Keratinocyte (primary cell): ENCODE measurements around the gene SYF2.

Experiments
- EZH2 ChIP-seq: IDR thresholded peaks from one replicate; pipeline ENCODE4 v1.6.1; 2012; ENCODE audit warnings: inconsistent platforms, mild to moderate bottlenecking, low read length, moderate library complexity
- TF ChIP-seq, protein P1 (sequence below), 3 experiments: IDR thresholded peaks in 1 of 3; conservative IDR thresholded peaks in 1 of 3; optimal IDR thresholded peaks in 1 of 3; 2 replicates in 2 of 3; 3 replicates in 1 of 3; pipeline versions ENCODE3 to v1.5.1; 2011; ENCODE audit warnings: low read length in 3 of 3, mild to moderate bottlenecking in 3 of 3, moderate library complexity in 2 of 3, control low read depth in 1 of 3, inconsistent platforms in 1 of 3; ENCODE audit not compliant: insufficient read depth in 2 of 3; ENCODE audit errors: extremely low read depth in 1 of 3

DNA sequence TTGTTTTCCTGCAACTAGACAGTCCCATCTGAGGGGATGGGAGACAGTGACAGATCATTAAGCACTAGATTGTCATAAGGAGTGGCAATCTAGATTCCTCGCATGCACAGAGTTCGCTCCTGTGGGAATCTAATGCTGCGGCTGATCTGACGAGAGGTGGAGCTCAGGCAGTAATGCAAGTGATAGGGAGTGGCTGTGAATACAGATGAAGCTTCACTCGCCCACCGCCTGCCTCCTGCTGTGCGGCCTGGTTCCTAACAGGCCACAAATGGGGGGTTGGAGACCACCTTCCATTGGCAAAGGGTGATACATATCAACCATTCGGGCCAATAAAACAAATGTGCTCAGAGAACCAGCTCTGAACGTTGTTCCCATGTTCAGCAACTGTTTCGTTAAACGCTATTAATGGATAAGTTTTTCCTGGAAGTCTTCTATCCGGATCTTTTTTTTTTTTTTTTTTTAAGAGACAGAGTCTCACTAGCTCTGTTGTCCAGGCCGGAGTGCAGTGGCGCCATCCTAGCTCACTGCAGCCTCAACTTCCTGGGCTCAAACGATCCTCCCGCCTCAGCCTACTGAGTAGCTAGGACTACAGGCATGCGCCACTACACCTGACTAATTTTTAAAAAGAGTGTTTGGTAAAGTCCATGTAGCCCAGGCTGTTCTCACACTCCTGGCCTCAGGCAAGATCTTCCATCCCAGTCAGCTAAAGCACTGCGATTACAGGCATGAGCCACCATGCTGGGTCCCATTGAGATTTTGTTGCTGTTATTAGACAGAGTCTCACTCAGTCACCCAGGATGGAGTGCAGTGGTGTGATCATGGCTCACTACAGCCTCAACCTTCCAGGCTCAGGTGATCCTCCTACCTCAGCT lies 23.6 kb upstream of the SYF2 start:
- TF ChIP-seq, protein P1, sequence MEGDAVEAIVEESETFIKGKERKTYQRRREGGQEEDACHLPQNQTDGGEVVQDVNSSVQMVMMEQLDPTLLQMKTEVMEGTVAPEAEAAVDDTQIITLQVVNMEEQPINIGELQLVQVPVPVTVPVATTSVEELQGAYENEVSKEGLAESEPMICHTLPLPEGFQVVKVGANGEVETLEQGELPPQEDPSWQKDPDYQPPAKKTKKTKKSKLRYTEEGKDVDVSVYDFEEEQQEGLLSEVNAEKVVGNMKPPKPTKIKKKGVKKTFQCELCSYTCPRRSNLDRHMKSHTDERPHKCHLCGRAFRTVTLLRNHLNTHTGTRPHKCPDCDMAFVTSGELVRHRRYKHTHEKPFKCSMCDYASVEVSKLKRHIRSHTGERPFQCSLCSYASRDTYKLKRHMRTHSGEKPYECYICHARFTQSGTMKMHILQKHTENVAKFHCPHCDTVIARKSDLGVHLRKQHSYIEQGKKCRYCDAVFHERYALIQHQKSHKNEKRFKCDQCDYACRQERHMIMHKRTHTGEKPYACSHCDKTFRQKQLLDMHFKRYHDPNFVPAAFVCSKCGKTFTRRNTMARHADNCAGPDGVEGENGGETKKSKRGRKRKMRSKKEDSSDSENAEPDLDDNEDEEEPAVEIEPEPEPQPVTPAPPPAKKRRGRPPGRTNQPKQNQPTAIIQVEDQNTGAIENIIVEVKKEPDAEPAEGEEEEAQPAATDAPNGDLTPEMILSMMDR (optimal IDR thresholded peaks at IDR 0.05 in 1 of 3, IDR thresholded peaks at IDR 0.05 in 1 of 3, conservative IDR thresholded peaks at IDR 0.05 in 1 of 3; ENCODE audit: extremely low read depth in 1 of 3, insufficient read depth in 2 of 3, low read length in 3 of 3): no peak
- TF ChIP-seq EZH2: no peak
